GM21515 (cell line): ENCODE data around the gene TSFM.
A peak's percentile ranks its signal among the peaks of the same experiment; 100 is the strongest.

Source experiments
- ATAC-seq: cut with Tn5 transposase; IDR thresholded peaks from one replicate; pipeline ENCODE4 v1.9.1; 2021; ENCODE audit not compliant: unreplicated experiment

Gene TSFM

GRCh38 chr12:57745485-57745881 is 37.1 kb upstream of the TSFM start:
- ATAC-seq: no peak

GRCh38 chr12:57746025-57746424 is 36.6 kb upstream of the TSFM start:
- ATAC-seq: no peak

- ATAC-seq: no peak
Observed at GRCh38 chr12:57749061-57749460, 33.5 kb upstream of the TSFM start.

DNA sequence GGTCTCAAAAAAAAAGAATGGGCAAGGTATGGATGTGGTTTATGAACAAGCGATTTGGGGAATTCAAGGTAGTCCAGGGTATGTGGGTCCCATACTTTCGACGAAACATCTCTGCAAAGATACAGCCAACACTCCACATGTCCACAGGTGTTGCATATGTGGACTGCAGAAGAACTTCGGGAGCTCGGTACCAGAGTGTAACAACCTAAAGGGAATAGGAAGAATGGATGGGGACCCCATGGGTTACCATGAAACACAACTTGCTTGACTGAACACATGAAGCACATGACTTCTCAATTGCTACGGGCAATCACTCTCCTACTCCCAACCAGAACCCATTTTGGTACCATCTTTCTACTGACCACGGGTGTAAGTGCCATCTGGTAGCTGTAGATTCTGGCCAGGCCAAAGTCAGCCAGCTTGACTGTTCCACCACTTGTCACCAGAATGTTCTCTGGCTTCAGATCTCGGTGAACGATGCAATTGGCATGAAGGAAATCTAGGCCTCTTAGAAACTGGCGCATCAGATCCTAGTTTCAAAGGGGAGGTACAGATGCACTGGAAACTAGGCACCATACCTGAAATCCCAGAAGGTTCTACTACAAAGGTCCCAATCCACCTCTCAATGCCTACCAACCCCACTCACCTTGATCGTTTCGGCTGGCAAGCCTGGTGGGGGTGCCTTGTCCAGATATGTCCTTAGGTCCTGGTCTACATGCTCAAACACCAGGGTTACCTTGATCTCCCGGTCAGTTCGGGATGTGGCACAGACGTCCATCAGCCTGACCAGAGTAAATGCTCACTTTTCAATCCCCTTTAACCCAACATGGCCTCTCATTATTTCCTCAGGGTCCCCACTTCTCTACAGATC is 31.8 kb upstream of the TSFM start:
- no peak for ATAC-seq

DNA sequence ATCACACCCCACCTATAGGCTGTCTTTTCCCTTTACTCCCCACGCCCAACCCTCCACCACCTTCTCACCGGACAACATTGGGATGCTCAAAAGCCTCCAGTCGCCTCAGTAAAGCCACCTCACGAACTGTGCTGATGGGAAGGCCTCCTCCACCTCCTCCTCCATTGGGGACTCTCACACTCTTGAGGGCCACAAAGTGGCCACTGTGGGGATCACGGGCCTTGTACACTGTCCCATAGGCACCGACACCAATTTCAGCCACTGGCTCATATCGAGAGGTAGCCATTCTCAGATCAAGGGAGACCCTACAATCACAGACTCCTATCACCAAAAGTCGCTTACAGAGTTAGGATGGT is 31.2 kb upstream of the TSFM start:
- no peak for ATAC-seq

DNA sequence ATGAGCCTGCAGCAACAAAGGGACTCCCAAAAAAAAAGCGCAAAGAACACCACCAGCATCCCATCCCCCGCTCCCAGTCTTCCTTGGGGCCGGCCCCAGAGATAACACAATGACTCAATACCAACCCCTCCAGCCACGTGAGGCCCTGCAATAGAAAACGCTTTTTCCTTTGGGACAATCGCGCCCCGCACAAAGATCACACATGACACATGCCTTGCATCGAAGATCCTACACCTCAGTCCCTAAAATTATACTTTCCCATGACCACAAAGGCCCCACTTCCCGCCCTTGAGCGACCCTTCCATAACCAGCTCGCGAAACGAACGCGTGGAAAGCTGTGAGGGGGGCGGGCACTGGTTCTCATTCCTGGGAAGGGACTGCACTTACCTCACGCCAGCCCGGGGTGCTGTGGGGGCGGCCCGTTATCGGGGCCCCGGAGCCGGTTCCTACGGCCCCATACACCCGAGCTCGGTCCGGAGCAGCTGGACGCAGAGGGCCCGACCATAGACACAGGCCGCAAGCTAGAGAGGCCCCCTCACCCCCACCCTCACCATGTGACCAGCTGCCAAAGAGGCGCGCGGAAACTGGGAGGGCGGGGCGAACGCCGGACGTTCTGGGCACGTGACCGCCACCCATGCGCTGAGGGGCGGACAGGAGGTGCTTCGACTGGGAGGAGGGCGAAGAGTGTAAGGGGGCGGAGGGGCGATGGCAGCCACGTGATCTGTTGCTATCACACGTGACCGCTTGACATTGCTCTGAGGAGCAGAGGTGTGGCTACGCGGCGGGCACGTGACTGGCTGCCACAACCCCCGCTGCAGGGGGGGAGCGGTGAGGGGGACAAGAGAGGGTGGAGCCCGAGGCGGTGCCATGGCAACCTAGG is 30.6 kb upstream of the TSFM start, which contains the start of gene CDK4:
Gene CDK4 (minus strand): TSS at position 523 of the 880 bp plus-strand sequence. CDS start 593 bp downstream, outside the sequence.
- peak; percentile 66 for ATAC-seq

DNA sequence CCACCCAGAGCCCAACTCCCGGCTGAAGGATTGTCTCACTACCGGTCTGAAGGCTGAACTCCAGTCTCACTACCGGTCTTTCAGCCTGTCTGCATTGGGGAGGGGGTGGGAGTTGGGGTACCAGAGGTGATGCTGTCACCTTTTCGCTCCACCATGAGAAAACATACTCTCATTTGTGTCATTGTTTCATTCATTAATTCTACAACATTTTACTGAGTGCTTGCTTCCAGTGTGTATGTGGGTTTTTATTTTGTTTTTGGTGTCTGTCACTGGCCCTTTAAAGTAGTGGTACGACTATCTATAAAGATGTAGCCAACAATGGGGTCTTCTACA is 30.0 kb upstream of the TSFM start:
- no peak for ATAC-seq

GRCh38 chr12:57753756-57754337 is 28.7 kb upstream of the TSFM start:
- ATAC-seq: no peak

DNA sequence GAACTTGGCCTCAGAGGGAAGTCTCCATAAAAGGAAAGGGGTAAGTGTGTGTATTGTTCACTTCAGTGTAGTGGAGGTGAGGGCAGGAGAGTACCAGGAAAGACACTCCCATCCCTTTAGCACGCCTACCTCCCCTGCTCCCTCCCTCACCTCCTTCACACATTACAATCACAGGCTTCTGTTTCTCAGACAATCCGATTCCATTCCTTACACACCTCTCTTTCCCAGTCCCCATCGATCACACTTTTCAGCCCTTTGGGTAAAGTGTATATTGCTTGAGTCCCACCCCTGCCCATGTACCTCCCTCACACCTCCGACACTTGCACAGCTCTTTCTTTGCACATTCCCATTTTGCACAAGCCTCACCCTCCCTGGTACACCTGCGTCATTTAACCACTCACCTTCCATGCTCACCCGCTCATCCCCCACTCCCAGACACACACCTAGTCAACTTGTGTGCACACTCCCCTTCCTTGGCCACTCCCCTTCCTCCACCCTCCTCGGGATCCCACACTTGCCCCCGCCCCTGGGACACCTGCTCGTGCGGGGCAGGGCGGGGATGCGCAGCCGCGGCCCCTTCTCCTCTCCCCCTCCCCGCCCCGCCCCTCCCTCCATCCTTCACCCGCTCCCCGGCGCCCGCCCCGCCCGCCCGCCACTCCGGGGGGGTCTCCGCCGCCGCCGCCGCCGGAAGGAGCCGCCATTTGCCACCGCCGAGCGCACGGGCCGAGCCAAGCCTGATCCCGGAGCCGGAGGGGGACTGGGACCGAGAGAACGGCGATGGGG is 28.0 kb upstream of the TSFM start, which contains the start of gene MARCHF9:
Gene MARCHF9 (plus strand): TSS at position 693 of the 783 bp plus-strand sequence. CDS start 426 bp downstream, outside the sequence.
- ATAC-seq: peak; percentile 36

DNA sequence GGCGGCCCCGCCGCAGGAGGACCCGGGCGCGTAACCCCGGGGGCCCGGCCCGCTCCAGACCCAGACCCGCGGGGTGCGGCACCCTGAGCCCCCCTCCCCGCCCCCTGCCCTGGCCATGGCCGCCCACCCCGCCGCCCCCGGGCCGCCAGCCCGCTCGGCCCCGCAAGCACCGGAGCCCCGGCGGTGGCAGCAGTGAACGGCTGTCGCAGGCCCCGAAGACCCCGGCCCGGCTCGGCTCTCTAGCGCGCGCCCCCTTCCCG is 27.5 kb upstream of the TSFM start:
- ATAC-seq: no peak

- ATAC-seq: no peak
Observed at GRCh38 chr12:57755454-57756372, 26.9 kb upstream of the TSFM start.

DNA sequence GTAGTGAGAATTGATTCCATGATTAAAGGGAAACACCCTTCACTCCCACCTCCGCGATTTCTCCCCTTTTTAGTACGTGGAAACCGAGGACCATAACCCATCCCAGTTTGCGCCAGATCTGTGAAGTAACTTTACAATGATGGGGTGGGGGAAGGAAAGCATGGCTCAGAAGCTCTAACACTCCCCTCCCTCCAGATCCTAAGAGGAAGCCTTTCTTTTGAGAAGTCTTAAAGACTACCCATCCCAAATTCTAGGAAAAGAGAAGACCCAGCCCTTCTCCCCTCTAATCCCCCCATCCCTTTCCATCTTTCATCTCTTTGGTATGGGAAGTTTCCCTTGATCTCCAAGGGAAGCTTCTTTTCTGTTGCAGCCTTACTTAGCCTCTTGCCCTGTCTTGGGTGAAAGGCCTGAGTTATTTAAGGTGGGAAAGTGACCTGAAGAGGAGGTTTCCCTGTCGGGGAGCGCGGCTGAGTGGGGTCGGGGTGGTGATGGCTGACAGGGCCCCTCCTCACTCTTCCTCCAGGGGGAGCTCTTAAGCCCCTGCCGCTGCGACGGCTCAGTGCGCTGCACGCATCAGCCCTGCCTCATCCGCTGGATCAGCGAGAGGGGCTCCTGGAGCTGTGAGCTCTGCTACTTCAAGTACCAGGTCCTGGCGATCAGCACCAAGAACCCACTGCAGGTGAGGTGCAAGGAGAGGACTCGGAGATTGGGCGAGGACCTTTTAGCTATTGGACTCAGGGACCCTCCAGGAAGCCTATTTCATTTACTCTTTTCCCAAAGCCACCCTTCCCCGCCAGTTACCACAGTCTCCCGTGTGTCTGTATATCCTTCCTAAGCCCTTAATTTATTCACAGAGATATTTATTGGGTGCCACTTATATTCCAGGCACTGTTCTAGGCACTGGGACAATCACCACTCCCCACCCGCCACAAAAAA is 25.9 kb upstream of the TSFM start:
- peak; percentile 20 for ATAC-seq

GRCh38 chr12:57757771-57758170 is 24.8 kb upstream of the TSFM start:
- no peak for ATAC-seq

DNA sequence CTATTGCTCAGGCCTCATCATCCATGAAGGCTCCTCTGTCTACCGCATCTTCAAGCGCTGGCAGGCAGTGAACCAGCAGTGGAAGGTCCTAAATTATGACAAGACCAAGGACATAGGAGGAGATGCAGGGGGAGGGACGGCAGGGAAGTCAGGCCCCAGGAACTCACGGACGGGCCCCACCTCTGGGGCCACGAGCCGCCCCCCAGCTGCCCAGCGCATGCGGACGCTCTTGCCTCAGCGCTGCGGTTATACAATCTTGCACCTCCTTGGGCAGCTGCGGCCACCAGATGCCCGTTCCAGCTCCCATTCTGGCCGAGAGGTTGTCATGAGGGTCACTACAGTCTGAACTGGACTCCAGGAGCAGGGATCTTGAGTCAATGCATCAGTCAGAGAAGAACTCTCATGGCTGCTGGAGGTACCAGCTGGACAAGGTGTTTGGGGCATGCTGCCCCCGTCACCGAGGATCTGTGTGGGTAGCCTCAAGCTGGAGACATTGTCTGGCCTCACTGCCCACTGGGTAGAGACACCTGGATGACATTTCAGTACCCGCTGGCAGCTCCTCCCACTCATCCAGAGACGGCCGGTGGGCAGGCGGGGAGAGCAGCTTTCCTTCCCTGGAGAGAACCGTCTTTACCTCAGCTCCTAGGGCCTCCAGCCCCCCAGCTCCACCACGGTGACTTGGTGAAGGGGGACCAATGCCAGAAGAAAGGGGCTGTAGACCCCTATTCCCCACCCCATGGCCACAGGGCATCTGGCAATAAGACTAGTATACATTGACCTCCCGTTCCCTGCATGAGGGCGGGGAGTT is 23.8 kb upstream of the TSFM start:
- ATAC-seq: no peak

GRCh38 chr12:57759360-57759980 is 23.1 kb upstream of the TSFM start:
- no peak for ATAC-seq

- ATAC-seq: no peak
Observed at GRCh38 chr12:57760347-57760982, 22.1 kb upstream of the TSFM start.

- ATAC-seq: no peak
Observed at GRCh38 chr12:57761391-57761998, 21.1 kb upstream of the TSFM start.
